RWPE1 (cell line): ENCODE results near the gene PADI3.
A peak's percentile ranks its signal among the peaks of the same experiment; 100 is the strongest.

Experiments used
- CTCF ChIA-PET: fragments of 350-600 bp; sonication (Branson Sonifier 250); formaldehyde crosslinking; extraction: SDS; loops from one replicate; lab custom pipeline; 2021; lab: Yijun Ruan, JAX
- POLR2A ChIA-PET: fragments of 400-600 bp; formaldehyde crosslinking; extraction: SDS; loops from one replicate; lab custom pipeline; 2020; ENCODE audit warnings: antibody characterized with exemption; ENCODE audit not compliant: low non-redundant PET; lab: Yijun Ruan, JAX
- DNase-seq: peaks from one replicate; pipeline ENCODE4 v3.0.0; 2012; ENCODE audit warnings: low spot score
- H3K27ac ChIP-seq: fragments of 450-650 bp; 2 replicates; pipeline ENCODE4 v1.5.1; 2017
- TF ChIP-seq, protein P1 (sequence below): fragments of 450-650 bp; conservative IDR thresholded peaks from 2 replicates; pipeline ENCODE4 v1.5.1; 2017; ENCODE audit warnings: low read depth, mild to moderate bottlenecking

The PADI3 gene

DNA sequence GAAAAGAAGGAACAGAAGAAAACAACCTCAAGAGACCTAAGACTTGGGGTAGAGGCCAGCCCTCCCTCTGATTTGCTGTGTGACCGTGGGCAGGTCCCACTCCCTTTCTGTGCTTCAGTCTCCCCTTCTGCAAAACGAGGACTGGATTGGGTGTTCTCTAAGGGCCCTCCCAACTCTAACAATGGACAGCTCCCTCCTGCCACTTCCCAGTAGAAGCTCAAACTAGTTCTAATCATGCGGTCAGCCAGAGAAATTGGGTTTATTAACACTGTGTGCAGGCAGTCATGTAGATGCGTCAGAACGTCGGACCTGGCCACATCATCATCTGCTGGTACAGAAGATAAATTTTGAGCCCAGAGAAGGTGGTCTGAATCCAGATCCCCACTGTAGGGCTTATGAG, 57.5 kb downstream of the PADI3 start:
- ChIA-PET POLR2A (no interaction called here), CTCF (no interaction called here)
- TF ChIP-seq, protein P1, sequence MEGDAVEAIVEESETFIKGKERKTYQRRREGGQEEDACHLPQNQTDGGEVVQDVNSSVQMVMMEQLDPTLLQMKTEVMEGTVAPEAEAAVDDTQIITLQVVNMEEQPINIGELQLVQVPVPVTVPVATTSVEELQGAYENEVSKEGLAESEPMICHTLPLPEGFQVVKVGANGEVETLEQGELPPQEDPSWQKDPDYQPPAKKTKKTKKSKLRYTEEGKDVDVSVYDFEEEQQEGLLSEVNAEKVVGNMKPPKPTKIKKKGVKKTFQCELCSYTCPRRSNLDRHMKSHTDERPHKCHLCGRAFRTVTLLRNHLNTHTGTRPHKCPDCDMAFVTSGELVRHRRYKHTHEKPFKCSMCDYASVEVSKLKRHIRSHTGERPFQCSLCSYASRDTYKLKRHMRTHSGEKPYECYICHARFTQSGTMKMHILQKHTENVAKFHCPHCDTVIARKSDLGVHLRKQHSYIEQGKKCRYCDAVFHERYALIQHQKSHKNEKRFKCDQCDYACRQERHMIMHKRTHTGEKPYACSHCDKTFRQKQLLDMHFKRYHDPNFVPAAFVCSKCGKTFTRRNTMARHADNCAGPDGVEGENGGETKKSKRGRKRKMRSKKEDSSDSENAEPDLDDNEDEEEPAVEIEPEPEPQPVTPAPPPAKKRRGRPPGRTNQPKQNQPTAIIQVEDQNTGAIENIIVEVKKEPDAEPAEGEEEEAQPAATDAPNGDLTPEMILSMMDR = no peak
- no peak for DNase-seq
- H3K27ac ChIP-seq = no peak overlapping the region

GRCh38 chr1:17306921-17307320, 58.0 kb downstream of the PADI3 start:
- H3K27ac ChIP-seq = no peak overlapping the region
- DNase-seq = no peak
- ChIA-PET CTCF (interaction anchor here (0.7 to 0.8 kb wide), 3 partner anchors 59 to 370 kb away, joined by 3 to 4 read pairs (median 3); no protein-coding TSS in a partner anchor), POLR2A (no interaction called here)
- TF ChIP-seq, protein P1 = no peak

DNA sequence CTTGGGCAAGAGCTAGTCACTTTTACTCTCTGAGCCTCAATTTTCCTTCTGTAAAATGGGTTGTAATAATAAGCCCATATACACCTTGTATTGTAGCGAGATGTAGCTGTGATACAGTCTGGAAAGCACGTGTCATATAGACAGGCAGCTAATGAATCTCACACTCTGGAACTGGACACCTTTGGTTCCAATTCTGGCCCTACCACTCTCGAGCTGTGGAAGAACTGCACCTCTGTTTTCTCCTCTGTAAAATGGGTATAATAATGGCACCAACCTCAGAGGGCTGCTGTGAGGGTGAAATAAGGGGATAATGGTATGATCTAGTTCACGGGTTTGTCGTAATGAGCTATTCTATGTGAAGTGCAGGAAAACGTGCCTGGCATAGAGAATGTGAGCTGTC, 58.4 kb downstream of the PADI3 start:
- H3K27ac ChIP-seq = no peak overlapping the region
- TF ChIP-seq, protein P1 = no peak
- POLR2A ChIA-PET = no interaction called here
- no peak for DNase-seq
- CTCF ChIA-PET = interaction anchor here (0.6 to 0.8 kb wide), 4 partner anchors 60 to 371 kb away, joined by 3 to 4 read pairs (median 4); no protein-coding TSS in a partner anchor

- CTCF ChIA-PET = interaction anchor here (0.6 kb wide), 2 partner anchors 26 to 356 kb away, joined by 3 to 4 read pairs; no protein-coding TSS in a partner anchor
- TF ChIP-seq, protein P1 = no peak
- no peak for DNase-seq
Measured at GRCh38 chr1:17307946-17308345, 59.0 kb downstream of the PADI3 start, which contains the start of gene PADI4. Gene PADI4 (plus strand): TSS chr1:17308197. CDS start chr1:17308223, 26 bp downstream.

GRCh38 chr1:17308593-17308992, 59.7 kb downstream of the PADI3 start:
- H3K27ac ChIP-seq = peak overlapping the region; percentile 23; the same call in 1 of the 2 replicates
- no peak for DNase-seq
- ChIA-PET CTCF (interaction anchor here (0.6 kb wide), 1 partner anchor 27 kb away, joined by 3 read pairs; no protein-coding TSS in a partner anchor), POLR2A (no interaction called here)
- TF ChIP-seq, protein P1 = no peak

More at GRCh38 chr1:17307946-17308345, 59.0 kb downstream of the PADI3 start, which contains the start of gene PADI4:
- H3K27ac ChIP-seq = peak within 1 kb of the TSS; percentile 23; the same call in 1 of the 2 replicates
- POLR2A ChIA-PET = no interaction called here

GRCh38 chr1:17309426-17310067, 60.6 kb downstream of the PADI3 start:
- POLR2A ChIA-PET = no interaction called here
- TF ChIP-seq, protein P1 = no peak
- CTCF ChIA-PET = no interaction called here
- DNase-seq = no peak
- H3K27ac ChIP-seq = peak overlapping the region; percentile 57
